Caco-2 (cell line): Measurements from ENCODE around the gene PTPRN. TPM values are rescaled to one million over a fixed set of nuclear protein-coding genes. Genes with fewer than 3 reads are reported as not detected.

Experiments
- BruUV-seq: library from RNA; stranded (reverse); fragments of 400-500 nt; replicated peaks from 2 replicates; lab custom pipeline; 2021; lab: Mats Ljungman, UMichigan
- CTCF ChIA-PET: fragments of 300-600 bp; sonication (Branson Sonifier 250); formaldehyde crosslinking; loops from one replicate; lab custom pipeline; 2022; ENCODE audit warnings: antibody characterized with exemption; lab: Charles Lee
- POLR2A ChIA-PET: fragments of 300-600 bp; sonication (Branson Sonifier 250); formaldehyde crosslinking; loops from one replicate; lab custom pipeline; 2022; ENCODE audit warnings: antibody characterized with exemption; lab: Charles Lee
- DNase-seq, 2 experiments: peaks; one replicate each; pipeline versions ENCODE4 v3.0.0 to v3.0.0-alpha.2; 2020 to 2022
- H3K27me3 ChIP-seq: replicated peaks from 2 replicates; pipeline ENCODE4 v1.6.0; 2011; ENCODE audit warnings: low read length; ENCODE audit not compliant: control insufficient read depth, insufficient read depth
- H3K36me3 ChIP-seq: 2 replicates; pipeline ENCODE4 v1.5.1; 2011; ENCODE audit warnings: low read length; ENCODE audit not compliant: control insufficient read depth, insufficient read depth
- H3K4me1 ChIP-seq: fragments of 250-450 bp; sonication (Bioruptor Pico); 2 replicates; pipeline ENCODE4 v1.5.1; 2020; ENCODE audit warnings: mild to moderate bottlenecking
- H3K4me3 ChIP-seq: 2 replicates; pipeline ENCODE4 v1.5.1; 2011; ENCODE audit warnings: low read depth, mild to moderate bottlenecking, control low read depth, low read length
- H3K9me3 ChIP-seq: fragments of 250-450 bp; sonication (Bioruptor Pico); 2 replicates; pipeline ENCODE4 v1.5.1; 2020; ENCODE audit warnings: mild to moderate bottlenecking, moderate library complexity
- H3K27ac Mint-ChIP-seq: one replicate; pipeline ENCODE4 v1.8.0; 2022; ENCODE audit warnings: mixed read lengths; ENCODE audit not compliant: unreplicated experiment
- H3K27me3 Mint-ChIP-seq: one replicate; pipeline ENCODE4 v1.8.0; 2022; ENCODE audit warnings: mixed read lengths; ENCODE audit not compliant: insufficient read depth, unreplicated experiment
- H3K36me3 Mint-ChIP-seq: one replicate; pipeline ENCODE4 v1.8.0; 2022; ENCODE audit warnings: mild to moderate bottlenecking, mixed read lengths; ENCODE audit not compliant: insufficient read depth, unreplicated experiment
- H3K4me1 Mint-ChIP-seq: one replicate; pipeline ENCODE4 v1.8.0; 2022; ENCODE audit warnings: low read depth, mixed read lengths; ENCODE audit not compliant: unreplicated experiment
- H3K4me3 Mint-ChIP-seq: one replicate; pipeline ENCODE4 v1.8.0; 2022; ENCODE audit warnings: mild to moderate bottlenecking, moderate library complexity, mixed read lengths; ENCODE audit not compliant: unreplicated experiment
- H3K9me3 Mint-ChIP-seq: one replicate; pipeline ENCODE4 v1.8.0; 2022; ENCODE audit warnings: mixed read lengths; ENCODE audit not compliant: unreplicated experiment
- intact Hi-C: fragments of 100-400 bp; cut with micrococcal nuclease; formaldehyde crosslinking; loops from one replicate; pipeline ENCODE4 v1.10.0; 2022; ENCODE audit not compliant: unreplicated experiment
- total RNA-seq: library from RNA; stranded (reverse); gene quantifications from 2 replicates; pipeline ENCODE4 v1.2.3, GENCODE V29; 2022
- TF ChIP-seq, protein P1 (sequence below), 2 experiments: fragments of 200-600 bp in 1 of 2; IDR thresholded peaks; 1 replicate in 1 of 2; 2 replicates in 1 of 2; pipeline versions ENCODE4 v1.5.1 to v1.8.0; 2011 to 2022; ENCODE audit warnings: antibody characterized with exemption in 1 of 2, control low read depth in 1 of 2, inconsistent platforms in 1 of 2, low read depth in 1 of 2, low read length in 1 of 2, mild to moderate bottlenecking in 1 of 2, moderate library complexity in 1 of 2; ENCODE audit not compliant: insufficient read depth in 1 of 2, severe bottlenecking in 1 of 2, unreplicated experiment in 1 of 2

The PTPRN gene
- total RNA-seq, 1 experiment from 2014 or later = not detected

DNA sequence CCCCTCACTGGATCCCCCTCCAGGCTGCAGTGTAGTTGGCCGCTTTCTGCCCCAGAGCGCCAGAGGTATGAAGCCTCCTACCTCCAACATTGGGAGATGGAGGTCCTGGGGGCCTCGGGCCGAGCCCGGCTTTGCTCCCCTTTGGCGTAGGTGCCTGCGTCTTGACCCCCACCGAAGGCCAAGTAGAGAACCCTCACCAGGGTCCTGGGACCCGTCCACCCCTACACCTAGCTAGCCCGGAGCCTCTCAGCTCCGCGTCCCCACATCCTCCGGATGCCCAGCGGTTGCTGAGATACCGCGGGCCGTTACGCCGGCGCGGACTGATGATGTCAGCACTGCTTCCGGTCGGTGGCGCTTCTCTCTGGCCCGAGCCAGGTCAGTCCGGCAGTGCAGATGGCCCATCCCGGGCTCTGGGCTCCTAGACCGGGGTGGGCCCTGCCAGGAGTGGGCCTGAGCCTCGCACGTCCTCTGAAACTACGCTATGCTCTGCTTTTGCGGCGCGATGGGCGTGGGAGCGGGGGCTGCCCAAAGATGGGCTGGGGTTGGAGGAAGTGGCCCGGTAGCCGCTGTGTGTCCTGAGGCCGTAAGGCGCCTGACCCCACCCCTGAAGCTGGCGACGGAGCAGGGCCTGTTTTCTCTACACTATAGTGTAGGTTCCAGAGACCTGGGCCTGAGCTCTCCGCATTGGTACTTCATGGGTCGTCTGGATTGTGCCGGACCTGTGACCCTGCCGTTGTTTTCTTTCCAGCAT, 63.9 kb downstream of the PTPRN start, which contains the start of the genes GLB1L and STK16:
Gene GLB1L, minus strand, starts transcription at position 297 of the 751 bp plus-strand sequence. CDS start 1,871 bp downstream, outside the sequence.
Gene STK16, plus strand, starts transcription at position 332 of the 751 bp plus-strand sequence. CDS start 521 bp downstream, outside the sequence.
- no peaks in the 10 kb centered on the region for H3K9me3 ChIP-seq
- Mint-ChIP-seq H3K27me3 (no peaks in the 10 kb centered on the region), H3K4me1 (peaks cover 23% of the 10 kb centered on the region), H3K4me3 (peak within 1 kb of the TSS; percentile 82), H3K27ac (peak within 1 kb of the TSS; percentile 90), H3K36me3 (peaks cover 18% of the 10 kb centered on the region), H3K9me3 (no peaks in the 10 kb centered on the region)
- no peaks in the 10 kb centered on the region; the same call in 1 of the 2 replicates for H3K36me3 ChIP-seq
- peak; percentile 94 for DNase-seq
- peaks cover 33% of the 10 kb centered on the region for H3K4me1 ChIP-seq
- TSS peak; percentile 66 for BruUV-seq
- no peaks in the 10 kb centered on the region for H3K27me3 ChIP-seq
- intact Hi-C loops = loop anchor here (1.0 kb wide), 1 partner anchor 85 kb away; the partner anchor contains the start of gene NHEJ1
- CTCF ChIA-PET = interaction anchor here (0.6 to 2.3 kb wide), 4 partner anchors 9 to 49 kb away, joined by 4 to 11 read pairs (median 7); partner anchors contain the start of genes TUBA4A and ZFAND2B
- H3K4me3 ChIP-seq = peak within 1 kb of the TSS; percentile 73
- POLR2A ChIA-PET = interaction anchor here (0.7 to 2.2 kb wide), 8 partner anchors 9 to 69 kb away, joined by 3 to 14 read pairs (median 6); partner anchors contain the start of genes ABCB6, ANKZF1, ATG9A and CNPPD1
- TF ChIP-seq, protein P1, sequence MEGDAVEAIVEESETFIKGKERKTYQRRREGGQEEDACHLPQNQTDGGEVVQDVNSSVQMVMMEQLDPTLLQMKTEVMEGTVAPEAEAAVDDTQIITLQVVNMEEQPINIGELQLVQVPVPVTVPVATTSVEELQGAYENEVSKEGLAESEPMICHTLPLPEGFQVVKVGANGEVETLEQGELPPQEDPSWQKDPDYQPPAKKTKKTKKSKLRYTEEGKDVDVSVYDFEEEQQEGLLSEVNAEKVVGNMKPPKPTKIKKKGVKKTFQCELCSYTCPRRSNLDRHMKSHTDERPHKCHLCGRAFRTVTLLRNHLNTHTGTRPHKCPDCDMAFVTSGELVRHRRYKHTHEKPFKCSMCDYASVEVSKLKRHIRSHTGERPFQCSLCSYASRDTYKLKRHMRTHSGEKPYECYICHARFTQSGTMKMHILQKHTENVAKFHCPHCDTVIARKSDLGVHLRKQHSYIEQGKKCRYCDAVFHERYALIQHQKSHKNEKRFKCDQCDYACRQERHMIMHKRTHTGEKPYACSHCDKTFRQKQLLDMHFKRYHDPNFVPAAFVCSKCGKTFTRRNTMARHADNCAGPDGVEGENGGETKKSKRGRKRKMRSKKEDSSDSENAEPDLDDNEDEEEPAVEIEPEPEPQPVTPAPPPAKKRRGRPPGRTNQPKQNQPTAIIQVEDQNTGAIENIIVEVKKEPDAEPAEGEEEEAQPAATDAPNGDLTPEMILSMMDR (IDR thresholded peaks at IDR 0.05; ENCODE audit: insufficient read depth in 1 of 2, low read depth in 1 of 2, low read length in 1 of 2, severe bottlenecking in 1 of 2, unreplicated experiment in 1 of 2) = no peak

DNA sequence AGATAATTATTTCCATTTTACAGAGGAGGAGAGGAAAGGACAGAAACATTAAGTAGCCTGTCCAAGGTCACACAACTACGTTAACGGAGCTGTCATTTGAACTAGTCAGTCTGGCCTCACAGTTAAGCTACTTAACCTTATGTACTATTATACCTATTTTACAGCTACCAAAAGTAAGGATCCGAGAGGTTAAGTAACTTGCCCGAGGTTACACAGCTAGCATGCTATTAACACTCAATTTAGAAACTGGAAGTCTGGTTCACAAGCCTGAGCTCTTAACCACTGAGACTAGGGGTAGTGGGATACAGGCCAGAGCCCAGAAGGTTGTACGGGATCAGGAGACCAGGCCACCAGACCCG, 64.4 kb downstream of the PTPRN start:
- peaks cover 18% of the 10 kb centered on the region for H3K4me1 Mint-ChIP-seq
- H3K27ac Mint-ChIP-seq = peak overlapping the region; percentile 90
- intact Hi-C loops = loop anchor here (1.0 kb wide), 1 partner anchor 84 kb away; the partner anchor contains the start of gene NHEJ1
- H3K9me3 Mint-ChIP-seq = no peaks in the 10 kb centered on the region
- H3K27me3 ChIP-seq = no peaks in the 10 kb centered on the region
- DNase-seq = no peak
- peak overlapping the region; percentile 73 for H3K4me3 ChIP-seq
- no peaks in the 10 kb centered on the region for H3K27me3 Mint-ChIP-seq
- no peaks in the 10 kb centered on the region for H3K36me3 ChIP-seq
- H3K4me3 Mint-ChIP-seq = peak overlapping the region; percentile 82
- peaks cover 27% of the 10 kb centered on the region for H3K4me1 ChIP-seq
- no peaks in the 10 kb centered on the region for H3K9me3 ChIP-seq
- POLR2A ChIA-PET = interaction anchor here (0.7 to 2.2 kb wide), 7 partner anchors 9 to 69 kb away, joined by 3 to 14 read pairs (median 6); partner anchors contain the start of genes ABCB6, ANKZF1, ATG9A and CNPPD1
- H3K36me3 Mint-ChIP-seq = peaks cover 18% of the 10 kb centered on the region
- BruUV-seq = TSS peak; percentile 66
- CTCF ChIA-PET = interaction anchor here (0.6 to 2.3 kb wide), 4 partner anchors 10 to 50 kb away, joined by 4 to 11 read pairs (median 7); partner anchors contain the start of genes TUBA4A and ZFAND2B
- TF ChIP-seq, protein P1 (IDR thresholded peaks at IDR 0.05; ENCODE audit: insufficient read depth in 1 of 2, low read depth in 1 of 2, low read length in 1 of 2, severe bottlenecking in 1 of 2, unreplicated experiment in 1 of 2) = no peak

DNA sequence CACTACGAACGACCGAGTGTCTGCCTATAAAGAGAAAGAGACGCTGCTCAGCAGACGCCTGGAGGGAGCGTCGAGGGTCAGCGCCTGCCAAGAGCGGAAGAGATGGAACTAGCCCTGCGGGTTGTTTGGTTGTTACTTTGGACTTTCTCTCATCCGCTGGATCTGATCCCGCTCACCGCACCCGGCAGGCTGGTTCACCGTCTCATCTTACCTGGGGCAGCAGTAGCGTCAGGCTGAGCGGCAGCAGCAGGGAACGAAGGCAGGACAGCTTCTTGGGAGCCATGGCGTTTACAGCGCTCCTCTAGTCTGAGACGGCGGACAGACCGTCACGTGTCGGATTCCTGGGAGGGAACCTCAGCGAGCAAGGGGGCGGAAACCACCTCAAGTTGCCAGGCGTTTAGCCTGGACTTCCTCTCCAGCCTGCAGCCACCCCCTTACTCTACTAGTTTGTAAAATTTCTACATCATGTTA, 65.9 kb downstream of the PTPRN start:
- no peak overlapping the region for H3K4me3 ChIP-seq
- H3K4me1 Mint-ChIP-seq = peaks cover 3% of the 10 kb centered on the region
- H3K27me3 ChIP-seq = no peaks in the 10 kb centered on the region
- no TSS peak for BruUV-seq
- peaks cover 10% of the 10 kb centered on the region for H3K36me3 Mint-ChIP-seq
- H3K4me1 ChIP-seq = peaks cover 13% of the 10 kb centered on the region
- H3K9me3 ChIP-seq = no peaks in the 10 kb centered on the region
- no peak overlapping the region for H3K27ac Mint-ChIP-seq
- ChIA-PET CTCF (no interaction called here), POLR2A (no interaction called here)
- no peaks in the 10 kb centered on the region for H3K27me3 Mint-ChIP-seq
- H3K4me3 Mint-ChIP-seq = no peak overlapping the region
- no peaks in the 10 kb centered on the region for H3K36me3 ChIP-seq
- TF ChIP-seq, protein P1 (IDR thresholded peaks at IDR 0.05; ENCODE audit: insufficient read depth in 1 of 2, low read depth in 1 of 2, low read length in 1 of 2, severe bottlenecking in 1 of 2, unreplicated experiment in 1 of 2) = no peak
- intact Hi-C loops = no loop called here
- no peaks in the 10 kb centered on the region for H3K9me3 Mint-ChIP-seq
- DNase-seq = no peak
